CD14-positive monocyte (primary cell): Measurements from ENCODE around the gene HIBCH. TPM values are rescaled to one million over a fixed set of nuclear protein-coding genes. Genes with fewer than 3 reads are reported as not detected.

Experiments
- DNase-seq, 3 donors: peaks; one replicate each; pipeline ENCODE4 v3.0.0-alpha.2; 2011 to 2022
- H2AFZ ChIP-seq: 2 replicates; pipeline ENCODE4 v1.6.0; 2012; ENCODE audit warnings: mild to moderate bottlenecking, low read depth, low read length, inconsistent platforms; ENCODE audit not compliant: insufficient read depth, poor library complexity, severe bottlenecking
- H3K27ac ChIP-seq, 2 donors: 1 replicate in 1 of 2; 2 replicates in 1 of 2; pipeline ENCODE4 v1.5.1; 2012 to 2013; ENCODE audit warnings: low read length in 2 of 2, control low read depth in 1 of 2, inconsistent platforms in 1 of 2, low read depth in 1 of 2, mild to moderate bottlenecking in 1 of 2
- H3K27me3 ChIP-seq, 2 donors: one replicate each; pipeline versions ENCODE4 v1.6.0 to v1.6.1; 2011 to 2013; ENCODE audit warnings: low read length in 2 of 2; ENCODE audit not compliant: control insufficient read depth in 2 of 2, insufficient read depth in 2 of 2
- H3K36me3 ChIP-seq, 2 donors: replicated peaks in 1 of 2; 1 replicate in 1 of 2; 2 replicates in 1 of 2; pipeline versions ENCODE4 v1.5.1 to v1.6.1; 2012 to 2013; ENCODE audit warnings: low read length in 2 of 2, control low read depth in 1 of 2, inconsistent platforms in 1 of 2, mild to moderate bottlenecking in 1 of 2; ENCODE audit not compliant: insufficient read depth in 2 of 2, control insufficient read depth in 1 of 2
- H3K4me1 ChIP-seq, 2 donors: 1 replicate in 1 of 2; 2 replicates in 1 of 2; pipeline versions ENCODE4 v1.5.1 to v1.6.1; 2012 to 2013; ENCODE audit warnings: low read length in 2 of 2, control low read depth in 1 of 2, inconsistent platforms in 1 of 2, mild to moderate bottlenecking in 1 of 2, moderate library complexity in 1 of 2; ENCODE audit not compliant: insufficient read depth in 2 of 2, control insufficient read depth in 1 of 2
- H3K4me2 ChIP-seq: replicated peaks from 2 replicates; pipeline ENCODE3; 2012; ENCODE audit warnings: low read length, moderate library complexity, mild to moderate bottlenecking; ENCODE audit not compliant: poor library complexity, severe bottlenecking; ENCODE audit errors: extremely low read depth
- H3K4me3 ChIP-seq, 3 experiments: fragments of 200-600 bp in 1 of 3; sonication (generic) in 1 of 3; replicated peaks in 1 of 3; 1 replicate in 2 of 3; 2 replicates in 1 of 3; pipeline ENCODE4 v1.5.1; 2011 to 2013; ENCODE audit warnings: low read length in 3 of 3, mild to moderate bottlenecking in 3 of 3, control low read depth in 2 of 3, low read depth in 2 of 3, inconsistent platforms in 1 of 3, moderate library complexity in 1 of 3
- H3K79me2 ChIP-seq: 2 replicates; pipeline ENCODE4 v1.6.0; 2012; ENCODE audit warnings: mild to moderate bottlenecking, control low read depth, inconsistent platforms, low read length, moderate library complexity; ENCODE audit not compliant: insufficient read depth
- H3K9ac ChIP-seq: 2 replicates; pipeline ENCODE4 v1.6.0; 2017; ENCODE audit warnings: low read length, mild to moderate bottlenecking; ENCODE audit not compliant: insufficient read depth, poor library complexity, severe bottlenecking
- H3K9me3 ChIP-seq, 2 donors: replicated peaks in 1 of 2; 1 replicate in 1 of 2; 2 replicates in 1 of 2; pipeline versions ENCODE4 v1.5.1 to v1.6.1; 2012 to 2013; ENCODE audit warnings: low read length in 2 of 2, control low read depth in 1 of 2; ENCODE audit not compliant: control insufficient read depth in 1 of 2, insufficient read depth in 1 of 2
- H4K20me1 ChIP-seq: 2 replicates; pipeline ENCODE4 v1.6.0; 2012; ENCODE audit warnings: mild to moderate bottlenecking, low read length, control low read depth, moderate library complexity; ENCODE audit not compliant: insufficient read depth
- H3K27ac Mint-ChIP-seq, 7 donors: one replicate each; pipeline ENCODE4 v1.8.0; 2020; ENCODE audit warnings: mild to moderate bottlenecking in 7 of 7, mixed read lengths in 7 of 7, moderate library complexity in 6 of 7, inconsistent platforms in 2 of 7
- H3K27me3 Mint-ChIP-seq, 3 donors: one replicate each; pipeline ENCODE4 v1.8.0; 2021 to 2022; ENCODE audit warnings: low read depth in 3 of 3, mild to moderate bottlenecking in 3 of 3, mixed read lengths in 3 of 3, moderate library complexity in 3 of 3, inconsistent platforms in 1 of 3
- H3K36me3 Mint-ChIP-seq, 2 donors: one replicate each; pipeline ENCODE4 v1.8.0; 2020; ENCODE audit warnings: mixed read lengths in 2 of 2, inconsistent platforms in 1 of 2, mild to moderate bottlenecking in 1 of 2
- H3K4me1 Mint-ChIP-seq: one replicate; pipeline ENCODE4 v1.8.0; 2020; ENCODE audit warnings: mild to moderate bottlenecking, mixed read lengths
- H3K4me3 Mint-ChIP-seq, 2 donors: one replicate each; pipeline ENCODE4 v1.8.0; 2020; ENCODE audit warnings: mild to moderate bottlenecking in 2 of 2, mixed read lengths in 2 of 2, moderate library complexity in 1 of 2
- H3K9me3 Mint-ChIP-seq, 7 donors: one replicate each; pipeline ENCODE4 v1.8.0; 2020 to 2022; ENCODE audit warnings: mixed read lengths in 7 of 7, mild to moderate bottlenecking in 6 of 7, moderate library complexity in 6 of 7, inconsistent platforms in 2 of 7
- WGBS: methylation state at CpG from one replicate; pipeline ENCODE4 v1.1.5; 2013; ENCODE audit warnings: missing lambda C conversion rate; ENCODE audit not compliant: insufficient coverage; 5-methylcytosine and 5-hydroxymethylcytosine counted together
- intact Hi-C, 2 donors: fragments of 100-400 bp; cut with micrococcal nuclease; formaldehyde crosslinking; loops; one replicate each; pipeline versions ENCODE4 v1.15.0 to v1.15.1; 2023
- polyA plus RNA-seq, 3 donors: library from polyadenylated mRNA; depleted of rRNA in 1 of 3; unstranded in 2 of 3; stranded (reverse) in 1 of 3; fragments of 300-500 nt in 2 of 3; fragments of >200 nt in 1 of 3; fragmentation: Illumina TruSeq in 2 of 3; gene quantifications; 1 replicate in 2 of 3; 2 replicates in 1 of 3; pipeline ENCODE4 v1.2.3, GENCODE V29; 2012 to 2021
- TF ChIP-seq, protein P1 (sequence below): fragments of 200-600 bp; IDR thresholded peaks from one replicate; pipeline ENCODE4 v1.8.0; 2022; ENCODE audit warnings: antibody characterized with exemption, mild to moderate bottlenecking

Gene HIBCH
- polyA plus RNA-seq, 3 donors = 3.3 to 8.2 (median 7.3) TPM

DNA sequence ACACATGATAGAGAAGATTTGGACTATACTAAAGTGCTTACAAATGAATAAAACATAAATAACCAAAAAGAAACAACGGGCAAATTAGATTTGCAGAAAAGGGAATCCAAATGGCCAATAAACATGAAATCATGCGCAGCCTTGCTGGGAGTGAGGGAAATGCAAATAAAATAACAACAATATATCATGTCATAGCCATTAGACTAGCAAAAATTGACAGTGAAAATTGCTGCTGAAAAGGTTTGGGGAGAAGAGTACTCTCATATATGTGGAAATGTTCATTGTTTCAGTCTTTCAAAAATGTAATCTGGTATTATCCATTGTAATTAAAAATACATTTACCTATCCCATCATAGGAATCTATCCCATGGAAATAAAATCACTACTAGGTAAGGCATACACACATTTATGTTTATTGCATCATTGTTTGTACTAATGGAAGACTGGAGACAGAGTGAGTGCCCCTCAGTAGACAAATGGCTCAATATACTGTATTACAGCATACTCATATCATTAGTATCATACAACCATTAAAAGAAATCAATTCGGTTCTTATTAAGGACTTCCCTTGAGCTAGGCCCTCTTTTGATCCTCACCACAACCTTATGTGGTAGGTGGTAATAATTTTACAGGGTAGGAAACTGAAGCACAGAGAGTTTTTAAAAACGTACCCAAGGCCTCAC is 163.0 kb downstream of the HIBCH start:
- Mint-ChIP-seq H3K27me3 (no peaks in the 10 kb centered on the region), H3K9me3 (no peaks in the 10 kb centered on the region), H3K4me1 (no peaks in the 10 kb centered on the region), H3K27ac (no peak overlapping the region), H3K4me3 (no peak overlapping the region), H3K36me3 (no peaks in the 10 kb centered on the region)
- no peak for DNase-seq
- Histone ChIP-seq H3K79me2 (no peaks in the 10 kb centered on the region), H3K27ac (no peak overlapping the region), H3K4me1 (no peaks in the 10 kb centered on the region), H3K9ac (no peak overlapping the region), H3K27me3 (no peaks in the 10 kb centered on the region), H3K4me2 (no peak overlapping the region), H3K9me3 (no peaks in the 10 kb centered on the region), H2AFZ (no peak overlapping the region), H4K20me1 (no peaks in the 10 kb centered on the region), H3K4me3 (no peak overlapping the region), H3K36me3 (no peaks in the 10 kb centered on the region)
- intact Hi-C loops = no loop called here
- TF ChIP-seq, protein P1, sequence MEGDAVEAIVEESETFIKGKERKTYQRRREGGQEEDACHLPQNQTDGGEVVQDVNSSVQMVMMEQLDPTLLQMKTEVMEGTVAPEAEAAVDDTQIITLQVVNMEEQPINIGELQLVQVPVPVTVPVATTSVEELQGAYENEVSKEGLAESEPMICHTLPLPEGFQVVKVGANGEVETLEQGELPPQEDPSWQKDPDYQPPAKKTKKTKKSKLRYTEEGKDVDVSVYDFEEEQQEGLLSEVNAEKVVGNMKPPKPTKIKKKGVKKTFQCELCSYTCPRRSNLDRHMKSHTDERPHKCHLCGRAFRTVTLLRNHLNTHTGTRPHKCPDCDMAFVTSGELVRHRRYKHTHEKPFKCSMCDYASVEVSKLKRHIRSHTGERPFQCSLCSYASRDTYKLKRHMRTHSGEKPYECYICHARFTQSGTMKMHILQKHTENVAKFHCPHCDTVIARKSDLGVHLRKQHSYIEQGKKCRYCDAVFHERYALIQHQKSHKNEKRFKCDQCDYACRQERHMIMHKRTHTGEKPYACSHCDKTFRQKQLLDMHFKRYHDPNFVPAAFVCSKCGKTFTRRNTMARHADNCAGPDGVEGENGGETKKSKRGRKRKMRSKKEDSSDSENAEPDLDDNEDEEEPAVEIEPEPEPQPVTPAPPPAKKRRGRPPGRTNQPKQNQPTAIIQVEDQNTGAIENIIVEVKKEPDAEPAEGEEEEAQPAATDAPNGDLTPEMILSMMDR = no peak
- WGBS = no CpG with 5 or more reads among the region's 4 CpGs

Other genes starting within 250 kb of the HIBCH start
- gene INPP1, start 23.8 kb upstream of the HIBCH start, polyA plus RNA-seq = 10 to 100 TPM in 2 of 3 donors, 1 to 10 TPM in 1; 8.9 to 17.8 (median 13.3) TPM
- gene MFSD6, start 88.5 kb upstream of the HIBCH start, polyA plus RNA-seq = 10 to 100 TPM in 2 of 3 donors, 1 to 10 TPM in 1; 8.8 to 15.7 (median 12.9) TPM
- 1 to 10 TPM in 2 of 3 donors, under 1 TPM in 1; 0.44 to 2.5 (median 1.5) TPM for gene NEMP2, start 214.9 kb upstream of the HIBCH start, polyA plus RNA-seq